Measurements from ENCODE around the gene GASK1B. TPM values are rescaled to one million over a fixed set of nuclear protein-coding genes. Genes with fewer than 3 reads are reported as not detected.

The GASK1B gene
- total RNA-seq, 1 experiment from 2014 or later: 1.1 TPM

GRCh38 chr4:158146736-158147135, 26.1 kb downstream of the GASK1B start:
- ChIA-PET CTCF (no interaction called here), POLR2A (no interaction called here)
- Histone ChIP-seq H3K4me3 (ENCODE audit: low read depth in 2 of 2, low read length in 2 of 2) (no peak overlapping the region), H3K27me3 (ENCODE audit: control insufficient read depth, insufficient read depth, low read length) (no peaks in the 10 kb centered on the region), H3K9me3 (ENCODE audit: control insufficient read depth, insufficient read depth, low read depth, low read length) (no peaks in the 10 kb centered on the region), H3K27ac (ENCODE audit: low read length) (no peak overlapping the region), H3K4me1 (ENCODE audit: control insufficient read depth, insufficient read depth, low read length) (no peaks in the 10 kb centered on the region), H3K36me3 (ENCODE audit: control insufficient read depth, insufficient read depth, low read length) (no peaks in the 10 kb centered on the region)
- no TSS peak for BruUV-seq (replicated peaks)
- in situ Hi-C loops (cut with HindIII; ENCODE audit: low pct_unique_long_range_greater_than_20kb, low sequenced_read_pairs): no loop called here
- DNase-seq (ENCODE audit: low read depth, low spot score) (no peak), ATAC-seq (no peak)
- TF ChIP-seq CTCF (IDR thresholded peaks at IDR 0.05) (no peak), POLR2AphosphoS5 (IDR thresholded peaks at IDR 0.05; ENCODE audit: low read depth, low read length) (no peak), TCF7L2 (IDR thresholded peaks at IDR 0.05; ENCODE audit: low read depth, low read length) (no peak)
- intact Hi-C loops (cut with micrococcal nuclease; ENCODE audit: unreplicated experiment): no loop called here

- in situ Hi-C loops (cut with HindIII; ENCODE audit: low pct_unique_long_range_greater_than_20kb, low sequenced_read_pairs) (no loop called here), intact Hi-C loops (cut with micrococcal nuclease; ENCODE audit: unreplicated experiment) (no loop called here)
- H3K27me3 ChIP-seq (ENCODE audit: control insufficient read depth, insufficient read depth, low read length): no peaks in the 10 kb centered on the region
- no peak overlapping the region for H3K27ac ChIP-seq (ENCODE audit: low read length)
- DNase-seq (ENCODE audit: low read depth, low spot score) (no peak), ATAC-seq (no peak)
- no peaks in the 10 kb centered on the region for H3K4me1 ChIP-seq (ENCODE audit: control insufficient read depth, insufficient read depth, low read length)
- ChIA-PET CTCF (no interaction called here), POLR2A (no interaction called here)
- TF ChIP-seq REST (IDR thresholded peaks at IDR 0.05; ENCODE audit: insufficient read depth in 1 of 2, low read depth in 2 of 2, low read length in 1 of 2): no peak
- TF ChIP-seq POLR2AphosphoS5 (IDR thresholded peaks at IDR 0.05; ENCODE audit: low read depth, low read length): no peak
- TF ChIP-seq TCF7L2 (IDR thresholded peaks at IDR 0.05; ENCODE audit: low read depth, low read length): no peak
- TF ChIP-seq SIN3A (IDR thresholded peaks at IDR 0.05; ENCODE audit: borderline replicate concordance, insufficient read depth, low read depth, low read length): no peak
- no peak for TF ChIP-seq CTCF (IDR thresholded peaks at IDR 0.05)
- H3K9me3 ChIP-seq (ENCODE audit: control insufficient read depth, insufficient read depth, low read depth, low read length): no peaks in the 10 kb centered on the region
- no peak overlapping the region for H3K4me3 ChIP-seq (ENCODE audit: low read depth in 2 of 2, low read length in 2 of 2)
- no TSS peak for BruUV-seq (replicated peaks)
- no peaks in the 10 kb centered on the region for H3K36me3 ChIP-seq (ENCODE audit: control insufficient read depth, insufficient read depth, low read length)
These were observed 33.7 kb downstream of the GASK1B start for GRCh38 chr4:158139086-158139485.

GRCh38 chr4:158134222-158134621, 38.6 kb downstream of the GASK1B start:
- TF ChIP-seq CTCF (IDR thresholded peaks at IDR 0.05): no peak
- TF ChIP-seq POLR2AphosphoS5 (IDR thresholded peaks at IDR 0.05; ENCODE audit: low read depth, low read length): no peak
- TF ChIP-seq REST (IDR thresholded peaks at IDR 0.05; ENCODE audit: insufficient read depth in 1 of 2, low read depth in 2 of 2, low read length in 1 of 2): no peak
- TF ChIP-seq TCF7L2 (IDR thresholded peaks at IDR 0.05; ENCODE audit: low read depth, low read length): no peak
- no peak for TF ChIP-seq SIN3A (IDR thresholded peaks at IDR 0.05; ENCODE audit: borderline replicate concordance, insufficient read depth, low read depth, low read length)
- Histone ChIP-seq H3K27ac (ENCODE audit: low read length) (no peak overlapping the region), H3K4me3 (ENCODE audit: low read depth in 2 of 2, low read length in 2 of 2) (no peak overlapping the region), H3K4me1 (ENCODE audit: control insufficient read depth, insufficient read depth, low read length) (no peaks in the 10 kb centered on the region), H3K27me3 (ENCODE audit: control insufficient read depth, insufficient read depth, low read length) (no peaks in the 10 kb centered on the region), H3K36me3 (ENCODE audit: control insufficient read depth, insufficient read depth, low read length) (no peaks in the 10 kb centered on the region), H3K9me3 (ENCODE audit: control insufficient read depth, insufficient read depth, low read depth, low read length) (no peaks in the 10 kb centered on the region)
- ChIA-PET POLR2A (no interaction called here), CTCF (no interaction called here)
- no TSS peak for BruUV-seq (replicated peaks)
- no peak for ATAC-seq
- in situ Hi-C loops (cut with HindIII; ENCODE audit: low pct_unique_long_range_greater_than_20kb, low sequenced_read_pairs) (no loop called here), intact Hi-C loops (cut with micrococcal nuclease; ENCODE audit: unreplicated experiment) (no loop called here)
- no peak for DNase-seq (ENCODE audit: low read depth, low spot score)
